Fibroblast of lung (primary cell): Measurements from ENCODE around the gene HOXC12. TPM values are rescaled to one million over a fixed set of nuclear protein-coding genes. Genes with fewer than 3 reads are reported as not detected.
A peak's percentile ranks its signal among the peaks of the same experiment; 100 is the strongest.

Experiments used
- DNase-seq, 2 donors: peaks; one replicate each; pipeline versions ENCODE4 v3.0.0 to v3.0.0-alpha.2; 2010; ENCODE audit warnings: low read depth in 2 of 2
- H2AFZ ChIP-seq: 2 replicates; pipeline ENCODE4 v1.5.1; 2012; ENCODE audit warnings: low read length, control low read depth, inconsistent platforms
- H3K27ac ChIP-seq: 2 replicates; pipeline ENCODE4 v1.5.1; 2011; ENCODE audit warnings: low read length, control low read depth; ENCODE audit not compliant: insufficient read depth
- H3K27me3 ChIP-seq: 2 replicates; pipeline ENCODE4 v1.5.1; 2011; ENCODE audit warnings: mild to moderate bottlenecking, low read length; ENCODE audit not compliant: control insufficient read depth, insufficient read depth
- H3K36me3 ChIP-seq: 2 replicates; pipeline ENCODE4 v1.5.1; 2011; ENCODE audit warnings: low read length; ENCODE audit not compliant: control insufficient read depth, insufficient read depth
- H3K4me1 ChIP-seq: 2 replicates; pipeline ENCODE4 v1.5.1; 2011; ENCODE audit warnings: low read length; ENCODE audit not compliant: control insufficient read depth, insufficient read depth; ENCODE audit errors: extremely low read depth
- H3K4me2 ChIP-seq: 2 replicates; pipeline ENCODE4 v1.5.1; 2011; ENCODE audit warnings: low read length, control low read depth; ENCODE audit not compliant: insufficient read depth; ENCODE audit errors: extremely low read depth
- H3K4me3 ChIP-seq, 4 experiments: fragments of 200-600 bp in 1 of 4; sonication (generic) in 1 of 4; replicated peaks in 1 of 4; 2 replicates each; pipeline ENCODE4 v1.5.1; 2011 to 2016; ENCODE audit warnings: low read length in 4 of 4, low read depth in 3 of 4, mild to moderate bottlenecking in 3 of 4, control low read depth in 2 of 4, inconsistent platforms in 1 of 4, mixed read lengths in 1 of 4; ENCODE audit not compliant: insufficient read depth in 1 of 4; ENCODE audit errors: control extremely low read depth in 1 of 4
- H3K79me2 ChIP-seq: 2 replicates; pipeline ENCODE4 v1.5.1; 2012; ENCODE audit warnings: mild to moderate bottlenecking, low read length, inconsistent platforms; ENCODE audit not compliant: control insufficient read depth, insufficient read depth
- H3K9ac ChIP-seq: 2 replicates; pipeline ENCODE4 v1.5.1; 2011; ENCODE audit warnings: mild to moderate bottlenecking, low read length, control low read depth; ENCODE audit not compliant: insufficient read depth
- H3K9me3 ChIP-seq: 2 replicates; pipeline ENCODE4 v1.5.1; 2012; ENCODE audit warnings: low read depth, low read length; ENCODE audit not compliant: control insufficient read depth, insufficient read depth
- H4K20me1 ChIP-seq: 2 replicates; pipeline ENCODE4 v1.5.1; 2011; ENCODE audit warnings: low read length; ENCODE audit not compliant: control insufficient read depth, insufficient read depth; ENCODE audit errors: extremely low read depth
- EZH2 ChIP-seq: IDR thresholded peaks from 2 replicates; pipeline ENCODE4 v1.5.1; 2012; ENCODE audit warnings: low read length, control low read depth, mild to moderate bottlenecking; ENCODE audit errors: missing control alignments
- polyA plus RNA-seq, 2 donors: library from polyadenylated mRNA; depleted of rRNA in 1 of 2; stranded (reverse) in 1 of 2; unstranded in 1 of 2; fragments of >200 nt; gene quantifications; 2 replicates each; pipeline ENCODE4 v1.2.1, GENCODE V29; 2011 to 2012; ENCODE audit warnings: missing spikeins in 1 of 2
- total RNA-seq: library from RNA; depleted of rRNA; stranded (reverse); fragments of >200 nt; gene quantifications from 2 replicates; pipeline ENCODE4 v1.2.1, GENCODE V29; 2014
- TF ChIP-seq, protein P1 (sequence below), 2 donors: IDR thresholded peaks in 1 of 2; conservative IDR thresholded peaks in 1 of 2; 1 replicate in 1 of 2; 2 replicates in 1 of 2; pipeline ENCODE4 v1.5.1; 2011 to 2012; ENCODE audit warnings: low read length in 2 of 2, control low read depth in 1 of 2, inconsistent platforms in 1 of 2, low read depth in 1 of 2, mild to moderate bottlenecking in 1 of 2

Gene HOXC12
- total and polyA plus RNA-seq, 2 donors (not counting 1 experiment from before 2014, with no cell fraction given) = not detected

DNA sequence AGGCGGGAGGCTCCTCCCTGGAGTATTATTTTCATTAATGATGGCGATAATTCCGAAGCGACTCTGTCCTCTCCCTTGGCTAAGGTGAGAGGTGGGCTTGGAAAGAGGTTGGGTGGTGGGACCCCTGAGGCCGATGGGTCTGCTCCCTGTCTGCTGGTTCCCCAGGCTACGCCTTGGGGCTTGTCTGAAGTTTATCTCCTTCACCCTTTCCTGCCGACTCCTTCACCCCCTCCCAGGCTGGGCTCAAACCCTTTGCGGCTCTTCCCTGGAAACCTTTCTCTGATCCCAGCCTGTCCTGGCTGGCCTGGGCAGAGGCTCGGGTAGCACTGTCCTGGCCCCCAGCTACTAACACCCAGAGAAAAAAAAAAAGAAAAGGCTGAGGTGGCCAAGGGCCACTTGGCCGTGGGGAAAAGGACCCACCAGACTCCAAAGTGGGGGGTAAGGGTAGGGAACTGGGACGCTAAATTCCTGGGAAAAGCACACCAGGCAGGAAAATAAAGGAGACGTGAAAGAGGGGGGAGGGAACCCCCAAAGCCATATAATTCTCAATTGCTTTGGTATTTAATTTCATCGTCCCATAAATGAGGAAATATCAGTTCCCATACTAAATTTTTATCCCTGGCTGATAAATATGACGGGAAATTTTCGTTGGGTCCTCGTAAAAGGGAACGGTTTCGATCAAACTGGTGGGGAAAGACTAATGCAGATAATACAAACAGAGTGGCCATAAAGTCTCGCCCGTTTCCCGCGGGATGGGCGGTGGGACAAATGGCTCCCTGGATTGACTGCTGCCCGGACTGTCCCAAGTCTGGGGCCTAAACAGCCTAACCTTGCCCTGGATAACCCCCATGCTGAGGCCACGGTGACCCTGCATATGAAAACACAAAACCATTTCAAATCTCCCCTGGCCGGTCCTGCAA is 28.2 kb downstream of the HOXC12 start:
- H3K4me1 ChIP-seq = no peaks in the 10 kb centered on the region
- H4K20me1 ChIP-seq = no peaks in the 10 kb centered on the region
- H3K4me2 ChIP-seq = no peak overlapping the region
- H3K27me3 ChIP-seq = peaks cover 92% of the 10 kb centered on the region
- H3K27ac ChIP-seq = no peak overlapping the region
- no peaks in the 10 kb centered on the region for H3K36me3 ChIP-seq
- no peak overlapping the region for H3K9ac ChIP-seq
- no peak for DNase-seq
- no peaks in the 10 kb centered on the region for H3K79me2 ChIP-seq
- no peak overlapping the region for H2AFZ ChIP-seq
- no peaks in the 10 kb centered on the region for H3K9me3 ChIP-seq
- H3K4me3 ChIP-seq = no peak overlapping the region
- TF ChIP-seq, protein P1, sequence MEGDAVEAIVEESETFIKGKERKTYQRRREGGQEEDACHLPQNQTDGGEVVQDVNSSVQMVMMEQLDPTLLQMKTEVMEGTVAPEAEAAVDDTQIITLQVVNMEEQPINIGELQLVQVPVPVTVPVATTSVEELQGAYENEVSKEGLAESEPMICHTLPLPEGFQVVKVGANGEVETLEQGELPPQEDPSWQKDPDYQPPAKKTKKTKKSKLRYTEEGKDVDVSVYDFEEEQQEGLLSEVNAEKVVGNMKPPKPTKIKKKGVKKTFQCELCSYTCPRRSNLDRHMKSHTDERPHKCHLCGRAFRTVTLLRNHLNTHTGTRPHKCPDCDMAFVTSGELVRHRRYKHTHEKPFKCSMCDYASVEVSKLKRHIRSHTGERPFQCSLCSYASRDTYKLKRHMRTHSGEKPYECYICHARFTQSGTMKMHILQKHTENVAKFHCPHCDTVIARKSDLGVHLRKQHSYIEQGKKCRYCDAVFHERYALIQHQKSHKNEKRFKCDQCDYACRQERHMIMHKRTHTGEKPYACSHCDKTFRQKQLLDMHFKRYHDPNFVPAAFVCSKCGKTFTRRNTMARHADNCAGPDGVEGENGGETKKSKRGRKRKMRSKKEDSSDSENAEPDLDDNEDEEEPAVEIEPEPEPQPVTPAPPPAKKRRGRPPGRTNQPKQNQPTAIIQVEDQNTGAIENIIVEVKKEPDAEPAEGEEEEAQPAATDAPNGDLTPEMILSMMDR (conservative IDR thresholded peaks at IDR 0.05 in 1 of 2, IDR thresholded peaks at IDR 0.05 in 1 of 2; ENCODE audit: low read depth in 1 of 2, low read length in 2 of 2) = no peak

GRCh38 chr12:53983568-53983949 is 28.9 kb downstream of the HOXC12 start:
- no peak overlapping the region for H3K9ac ChIP-seq
- no peaks in the 10 kb centered on the region for H3K9me3 ChIP-seq
- H3K4me3 ChIP-seq = no peak overlapping the region
- H3K4me2 ChIP-seq = no peak overlapping the region
- DNase-seq = no peak
- H3K27ac ChIP-seq = no peak overlapping the region
- H2AFZ ChIP-seq = no peak overlapping the region
- no peaks in the 10 kb centered on the region for H3K4me1 ChIP-seq
- H3K27me3 ChIP-seq = peaks cover 91% of the 10 kb centered on the region
- H4K20me1 ChIP-seq = no peaks in the 10 kb centered on the region
- no peaks in the 10 kb centered on the region for H3K36me3 ChIP-seq
- peak; percentile 96 for TF ChIP-seq EZH2
- TF ChIP-seq, protein P1 (conservative IDR thresholded peaks at IDR 0.05 in 1 of 2, IDR thresholded peaks at IDR 0.05 in 1 of 2; ENCODE audit: low read depth in 1 of 2, low read length in 2 of 2) = no peak
- H3K79me2 ChIP-seq = no peaks in the 10 kb centered on the region

- Histone ChIP-seq H3K4me2 (no peak overlapping the region), H3K9me3 (no peaks in the 10 kb centered on the region)
- TF ChIP-seq, protein P1 (conservative IDR thresholded peaks at IDR 0.05 in 1 of 2, IDR thresholded peaks at IDR 0.05 in 1 of 2; ENCODE audit: low read depth in 1 of 2, low read length in 2 of 2) = no peak
- TF ChIP-seq EZH2 = peak; percentile 95
These were observed 29.4 kb downstream of the HOXC12 start for GRCh38 chr12:53983950-53984572.

More at GRCh38 chr12:53983950-53984572, 29.4 kb downstream of the HOXC12 start:
- peaks cover 88% of the 10 kb centered on the region for H3K27me3 ChIP-seq
- H3K9ac ChIP-seq = no peak overlapping the region
- H3K36me3 ChIP-seq = no peaks in the 10 kb centered on the region
- DNase-seq = no peak
- no peak overlapping the region for H2AFZ ChIP-seq
- no peaks in the 10 kb centered on the region for H3K4me1 ChIP-seq
- H3K79me2 ChIP-seq = no peaks in the 10 kb centered on the region
- no peaks in the 10 kb centered on the region for H4K20me1 ChIP-seq
- no peak overlapping the region for H3K4me3 ChIP-seq
- H3K27ac ChIP-seq = no peak overlapping the region
